Stimulated activated CD4-positive, alpha-beta T cell treated with anti-CD3 and anti-CD28 coated beads, Interleukin-2, amount 100 ng/mL, for 4 hours (primary cell): ENCODE results near the gene OPCML.

Source experiments
- DNase-seq: peaks from one replicate; pipeline ENCODE4 v3.0.0-alpha.2; 2020; ENCODE audit warnings: low read depth

Gene OPCML

DNA sequence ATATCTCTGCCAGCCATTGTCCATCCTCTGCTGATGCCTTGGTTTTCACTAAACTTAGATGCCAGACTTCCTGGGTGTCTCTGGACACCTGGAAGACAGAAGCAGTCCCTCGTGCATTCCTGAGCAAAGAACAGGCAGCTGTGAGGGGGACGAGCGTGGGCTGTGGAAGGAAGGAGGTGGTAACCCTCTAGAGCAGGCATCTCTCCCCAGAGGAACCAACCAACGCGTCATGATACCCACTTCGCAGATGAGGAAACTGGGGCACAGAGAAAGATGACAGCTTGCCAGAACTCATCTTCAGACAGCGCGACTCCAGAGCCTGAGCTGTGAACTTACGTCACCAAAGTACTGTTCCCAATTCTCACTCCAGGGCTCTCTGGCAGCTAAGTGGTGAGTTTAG is 123.4 kb downstream of the OPCML start:
- DNase-seq, result no peak

DNA sequence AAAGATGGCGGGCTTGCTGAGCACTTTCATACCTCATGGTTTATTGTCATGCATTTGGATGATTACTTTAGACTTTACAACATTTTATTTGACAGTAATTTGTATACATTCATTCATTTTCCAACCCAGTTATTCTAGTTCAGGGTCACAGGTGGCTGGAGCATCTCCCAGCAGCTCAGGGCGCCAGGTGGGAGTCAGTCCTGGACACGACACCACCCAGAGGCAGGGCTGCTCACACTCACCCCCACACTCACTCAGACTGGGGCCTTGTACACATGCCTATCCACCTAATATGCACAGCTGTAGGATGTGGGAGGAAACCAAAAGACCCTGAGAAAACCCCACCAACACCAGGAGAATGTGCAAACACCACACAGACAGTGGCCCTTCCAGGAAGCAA is 123.9 kb downstream of the OPCML start:
- no peak for DNase-seq

DNA sequence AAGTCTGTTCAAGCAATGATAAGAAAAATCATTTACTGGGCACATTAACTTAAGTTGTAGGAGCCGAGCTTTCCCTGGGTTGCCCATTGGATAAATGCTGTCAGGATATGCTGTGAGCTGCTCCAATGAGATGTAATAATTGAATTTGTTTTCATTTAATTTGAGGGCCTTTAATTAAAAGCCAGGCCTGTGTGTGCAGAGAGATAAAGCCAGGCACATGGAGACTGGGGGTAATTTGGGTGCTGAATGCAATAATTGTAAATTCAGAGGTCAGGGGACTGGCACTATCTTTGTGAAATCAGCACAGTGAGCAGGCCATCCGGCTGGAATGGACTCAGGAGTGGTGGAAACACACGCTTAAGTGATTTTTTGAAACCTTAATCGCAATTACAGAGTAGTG is 125.8 kb downstream of the OPCML start:
- DNase-seq, result no peak

DNA sequence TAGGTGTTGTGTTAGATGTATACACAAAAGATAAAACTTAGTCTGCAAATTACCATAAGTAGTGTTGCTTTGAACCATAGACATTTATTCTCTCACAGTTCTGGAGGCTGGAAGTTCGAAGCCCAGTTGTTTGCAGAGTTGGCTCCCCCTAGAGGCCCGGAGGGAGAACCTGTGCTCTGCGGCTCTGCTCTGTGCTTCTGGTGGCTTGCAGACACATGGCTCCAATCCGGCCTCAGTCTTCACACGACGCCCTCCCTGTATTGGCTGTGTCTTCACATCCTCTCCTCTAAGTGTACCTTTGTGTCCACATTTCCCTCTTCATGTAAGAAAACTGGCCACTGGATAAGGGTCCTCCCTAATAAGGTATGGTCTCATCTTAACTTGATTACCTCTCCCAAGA is 128.4 kb downstream of the OPCML start:
- DNase-seq, result no peak

DNA sequence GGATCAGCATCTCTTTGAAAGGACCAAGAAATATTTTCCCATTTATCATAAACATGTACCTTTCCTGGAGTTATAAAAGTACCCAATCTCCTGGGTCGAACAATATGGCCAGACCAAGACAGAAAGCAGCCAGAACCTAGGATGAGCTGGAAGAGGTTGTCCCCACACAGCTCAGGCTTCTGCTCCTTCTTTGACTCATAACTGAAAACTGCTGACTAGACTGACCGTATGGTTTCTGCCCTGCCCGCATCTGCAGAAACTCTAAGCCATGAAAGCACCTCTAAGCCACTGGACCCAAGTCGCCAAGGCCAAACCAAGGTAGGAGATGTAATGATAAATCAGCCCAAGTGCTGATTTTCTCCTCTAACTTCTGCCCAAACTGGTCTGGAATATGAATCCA is 129.8 kb downstream of the OPCML start:
- no peak for DNase-seq

DNA sequence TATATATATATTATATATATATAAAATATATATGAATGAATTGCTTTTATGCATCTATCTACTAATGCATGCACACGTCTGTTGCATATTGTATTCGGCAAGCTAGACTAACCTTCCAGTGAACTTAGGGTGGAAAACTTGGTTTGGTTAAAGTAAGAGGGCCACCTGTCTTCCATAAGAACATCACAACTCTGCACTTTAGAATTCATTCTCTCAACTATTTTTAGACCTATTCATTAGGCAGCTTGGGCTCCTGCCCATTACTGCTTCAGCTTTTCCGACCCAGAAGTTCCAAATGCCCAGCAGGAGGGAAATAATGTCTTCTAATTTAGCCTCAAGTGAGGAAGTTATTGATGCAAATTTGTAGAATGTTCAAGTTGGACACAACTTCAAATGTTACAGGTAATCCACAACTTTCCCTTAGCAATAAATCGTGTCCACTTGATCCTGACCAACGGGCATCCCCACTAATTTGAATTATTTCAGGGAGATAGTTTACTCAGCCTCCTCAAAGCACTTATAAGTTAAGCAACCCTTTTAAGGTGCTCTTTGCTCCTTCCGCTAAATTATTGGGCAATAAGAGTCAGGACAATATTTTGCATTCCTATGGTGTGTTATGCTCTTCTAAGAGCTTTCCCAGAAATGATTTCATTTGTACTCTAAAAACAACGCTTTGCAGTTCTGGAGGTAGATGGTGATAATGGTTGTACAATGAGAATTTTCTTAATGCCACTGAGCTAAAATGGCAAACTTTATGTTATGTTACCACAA is 132.3 kb downstream of the OPCML start:
- no peak for DNase-seq

DNA sequence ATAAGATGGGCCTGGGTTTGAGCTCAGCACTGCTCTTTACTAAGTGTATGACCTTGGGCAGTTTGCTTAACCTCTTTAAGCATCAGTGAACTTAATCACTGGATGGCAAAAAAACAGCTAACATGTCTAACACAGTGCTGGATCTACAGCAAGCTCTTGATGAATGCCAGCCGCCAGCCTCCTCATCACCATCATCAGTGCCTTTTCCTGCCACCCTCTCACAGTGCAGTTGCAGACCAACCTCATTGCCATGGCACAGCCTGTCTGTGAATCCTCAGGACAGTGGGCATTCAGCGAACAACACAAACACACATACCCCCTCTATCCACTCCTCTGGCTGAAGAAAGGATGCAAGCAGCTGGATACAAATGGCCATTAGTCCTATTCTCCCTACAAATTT is 133.0 kb downstream of the OPCML start:
- no peak for DNase-seq

DNA sequence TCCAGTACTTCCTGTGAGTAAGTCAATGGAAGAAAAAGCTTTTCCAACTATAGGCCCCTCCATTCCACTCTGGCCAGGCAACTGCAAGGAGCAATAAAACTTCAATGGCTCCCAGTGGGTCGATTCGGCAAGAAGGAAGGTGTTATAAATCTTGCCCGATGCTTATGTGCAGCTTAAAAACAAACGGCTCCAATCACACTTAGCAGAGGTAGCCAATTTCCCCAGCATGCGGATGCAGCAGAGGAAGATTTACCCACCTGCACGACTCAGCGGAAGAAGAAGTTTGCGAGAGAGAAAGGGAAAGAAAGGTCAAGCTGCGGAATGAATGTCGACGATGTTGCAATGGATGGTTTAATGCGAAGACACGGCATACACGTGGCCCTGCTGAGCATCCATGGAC is 141.5 kb downstream of the OPCML start:
- no peak for DNase-seq

DNA sequence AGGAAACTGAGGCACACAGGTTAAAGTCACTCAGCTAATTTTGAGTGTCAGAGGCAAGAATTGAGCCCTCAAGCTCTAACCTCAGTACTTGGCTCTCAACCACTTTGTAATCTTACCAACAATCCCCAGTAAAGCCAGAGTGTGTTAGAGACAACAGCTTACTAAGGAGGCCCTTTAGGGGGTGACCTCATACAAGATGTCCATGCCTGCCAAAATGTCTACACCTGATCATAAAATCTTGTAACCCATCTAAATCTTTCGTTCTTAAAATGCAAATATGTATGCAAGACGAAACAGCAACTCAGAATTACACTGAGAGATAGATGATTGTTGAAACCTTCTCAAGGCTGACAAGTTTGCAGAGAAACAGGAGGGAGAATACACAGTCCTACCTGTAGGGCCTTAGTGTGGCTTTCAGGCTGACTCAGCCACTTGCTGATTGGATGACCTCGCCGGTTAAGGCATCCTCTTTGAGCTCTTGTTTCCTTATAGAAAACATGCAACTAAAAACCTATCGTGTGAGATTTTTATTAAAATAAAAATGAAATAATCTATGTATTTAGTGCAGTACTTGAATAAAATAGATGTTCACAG is 143.2 kb downstream of the OPCML start:
- DNase-seq, result no peak

DNA sequence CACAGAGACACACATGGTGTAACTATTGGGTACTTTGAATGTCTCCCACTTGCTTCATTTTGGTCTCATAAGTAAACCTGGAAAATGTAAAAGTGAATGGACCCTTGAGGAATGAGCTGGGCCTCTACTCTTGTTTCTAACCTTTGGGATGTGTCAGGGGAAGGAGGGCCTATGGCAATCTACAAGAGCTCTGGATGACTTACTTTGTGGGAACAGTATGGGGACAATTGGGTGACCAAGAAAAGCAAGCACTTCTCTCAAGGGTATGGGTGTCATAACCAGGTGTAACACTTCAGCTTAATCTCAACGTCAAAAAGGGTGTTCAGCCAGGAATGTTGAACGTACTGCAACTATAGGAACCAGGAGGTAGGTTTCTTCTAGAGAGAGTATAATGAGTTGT is 144.0 kb downstream of the OPCML start:
- no peak for DNase-seq

DNA sequence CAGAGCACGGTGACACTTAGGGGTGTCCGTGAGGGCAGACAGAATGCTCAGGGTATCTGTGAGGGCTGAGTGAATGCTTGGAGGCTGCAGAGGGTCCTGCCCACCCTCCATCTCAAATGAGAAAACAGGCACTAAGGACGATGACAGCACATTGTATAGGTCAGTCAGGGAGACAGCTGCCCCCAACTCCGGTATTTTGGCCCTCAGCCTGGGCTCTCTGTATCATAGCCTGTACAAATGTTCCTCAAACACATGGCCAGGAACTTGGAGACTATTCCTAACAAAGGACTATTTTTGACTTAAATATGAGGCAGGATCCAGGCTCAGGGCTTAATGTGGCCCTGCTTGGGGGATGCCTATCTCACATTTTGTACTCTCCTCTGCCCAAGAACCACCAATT is 145.4 kb downstream of the OPCML start:
- no peak for DNase-seq

DNA sequence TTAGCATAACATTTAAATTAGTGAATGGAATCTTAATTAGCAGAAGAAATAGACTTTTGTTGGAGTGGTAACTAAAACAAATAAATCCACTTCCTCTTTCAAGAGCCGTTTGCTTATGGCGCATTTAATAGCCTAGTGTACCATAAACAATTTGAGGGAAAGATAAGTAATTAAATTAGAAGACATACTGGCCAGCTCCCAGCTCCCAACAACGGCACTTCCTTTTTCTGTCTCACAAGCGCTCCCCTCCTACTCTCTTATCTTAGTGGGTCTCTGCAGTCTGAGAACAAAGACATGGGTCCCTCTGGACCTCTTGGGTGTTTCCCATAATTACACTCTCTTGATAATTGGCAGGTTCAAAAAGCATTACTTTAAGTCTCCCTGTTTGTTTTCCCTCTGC is 146.0 kb downstream of the OPCML start:
- DNase-seq, result no peak

DNA sequence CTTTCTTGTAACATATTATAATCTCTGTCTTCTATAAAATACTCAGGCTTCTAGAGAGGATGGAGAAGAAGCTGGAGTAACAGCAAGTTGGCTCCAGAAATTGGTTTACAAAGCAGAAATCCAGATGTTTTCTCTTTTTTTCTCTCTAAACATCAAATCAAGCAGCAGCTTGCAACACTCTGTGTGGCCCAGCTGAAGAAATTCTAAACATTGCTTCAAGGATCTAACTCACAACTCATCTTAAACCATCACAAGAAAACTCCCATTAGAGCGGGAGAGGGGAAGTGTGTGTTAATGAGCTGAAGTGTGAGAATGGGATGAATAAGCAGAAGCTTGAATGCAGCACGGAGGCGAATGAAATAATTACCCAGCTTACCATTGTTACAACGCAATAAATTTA is 146.5 kb downstream of the OPCML start:
- DNase-seq, result no peak

DNA sequence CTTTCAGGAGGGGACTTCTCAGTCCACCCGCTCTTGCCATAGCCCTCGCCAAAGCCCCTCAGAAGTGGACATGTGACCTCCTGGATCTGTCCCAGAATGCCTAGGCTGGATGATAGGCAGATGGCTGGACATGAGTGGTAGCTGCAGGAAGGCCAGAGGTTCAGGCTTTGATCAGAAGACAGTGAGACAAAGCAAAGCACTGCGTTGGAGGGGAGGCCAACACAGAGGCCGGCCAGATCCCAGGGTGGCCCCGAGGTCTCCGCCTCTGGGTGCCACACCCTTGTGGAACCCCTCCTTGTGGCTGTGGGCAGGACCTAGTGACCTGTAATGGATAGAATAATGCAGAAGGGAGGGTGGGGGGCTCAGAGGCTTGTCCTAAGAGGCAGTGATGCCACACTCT is 147.6 kb downstream of the OPCML start:
- no peak for DNase-seq

DNA sequence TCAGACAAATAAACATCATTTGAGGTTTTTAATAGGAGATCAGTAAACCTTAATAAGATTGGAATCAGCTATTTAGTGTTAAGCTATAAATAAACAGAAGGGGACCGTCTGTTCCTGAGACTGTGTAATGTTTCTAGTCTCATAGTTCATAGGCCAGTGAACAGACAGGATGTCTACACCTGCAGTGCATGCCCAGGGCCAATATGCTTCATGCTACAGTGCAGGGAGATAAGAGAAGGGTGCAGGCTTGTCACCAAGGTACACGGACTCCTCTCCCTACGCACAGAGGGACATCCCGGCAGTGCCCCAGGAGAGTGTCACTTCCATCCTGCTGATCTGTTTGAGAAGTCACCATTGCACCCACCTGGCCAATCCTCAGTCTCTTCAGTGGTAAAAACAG is 148.6 kb downstream of the OPCML start:
- DNase-seq, result no peak

DNA sequence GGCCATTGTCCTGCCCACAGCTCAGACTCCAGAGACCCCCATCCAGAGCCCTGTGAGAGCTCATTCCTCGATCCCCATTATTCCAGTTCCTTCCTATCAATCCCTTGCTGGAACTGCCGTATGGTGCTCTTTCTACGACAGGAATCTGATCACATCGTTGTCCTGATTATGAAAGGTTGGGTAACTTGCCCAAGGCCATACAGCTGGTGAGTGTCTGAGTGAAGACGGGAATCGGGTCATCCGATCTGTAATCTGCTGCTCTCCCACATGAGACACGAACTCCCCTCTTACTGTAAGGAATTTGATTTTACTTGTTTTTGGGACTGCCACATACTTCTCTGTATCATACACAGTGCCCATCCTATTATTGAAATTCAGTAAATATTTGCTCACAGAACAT is 149.1 kb downstream of the OPCML start:
- no peak for DNase-seq

DNA sequence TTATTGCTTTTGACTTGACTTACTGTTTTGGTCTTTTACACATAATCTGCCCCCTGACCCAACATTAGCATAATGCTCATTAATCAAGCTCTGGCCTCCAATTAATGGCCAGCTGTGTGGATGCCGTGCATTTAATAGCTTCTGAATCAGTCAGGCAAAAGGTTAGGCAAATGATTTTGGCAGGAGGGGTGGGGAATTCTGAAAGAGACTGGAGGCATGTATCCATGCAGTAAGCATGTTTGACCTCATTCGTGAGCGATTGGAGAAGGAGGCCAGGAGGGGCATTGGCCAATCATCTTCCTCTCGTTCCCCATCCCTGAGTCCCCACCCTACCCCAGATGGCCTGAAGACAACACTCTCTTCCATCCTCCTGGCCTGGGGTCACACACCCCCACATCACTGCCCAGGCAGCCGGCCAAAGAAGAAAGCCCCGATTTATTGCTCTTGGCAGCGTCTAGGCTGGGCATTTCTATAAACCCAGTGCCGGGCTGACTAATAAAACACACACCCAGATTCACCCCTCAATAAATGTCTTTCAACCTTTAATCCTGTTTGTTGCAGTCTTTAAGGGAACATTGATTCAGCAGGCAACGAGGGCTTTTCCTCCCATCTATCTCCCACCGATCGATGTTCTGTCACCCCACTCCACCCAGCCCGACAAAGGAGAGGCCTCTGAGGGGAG is 150.0 kb downstream of the OPCML start:
- DNase-seq, result no peak

DNA sequence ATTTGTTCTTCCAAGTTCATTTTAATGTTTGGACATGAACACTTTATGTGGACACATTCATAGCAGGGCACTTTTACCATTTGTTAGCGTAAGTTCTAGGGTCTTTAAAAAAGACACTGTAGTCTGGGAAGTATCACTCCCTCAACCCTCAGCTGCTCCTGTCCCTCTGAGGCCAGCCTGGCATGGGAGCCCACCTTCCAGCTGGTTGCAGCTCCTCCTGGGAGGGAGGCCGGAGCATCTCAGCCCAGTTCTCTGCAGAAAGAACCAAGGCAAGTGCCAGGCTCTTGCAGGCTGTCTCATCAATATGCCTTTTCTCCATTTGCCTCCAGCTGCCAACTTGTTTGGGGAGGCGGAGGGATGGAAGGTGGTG is 150.6 kb downstream of the OPCML start:
- no peak for DNase-seq

DNA sequence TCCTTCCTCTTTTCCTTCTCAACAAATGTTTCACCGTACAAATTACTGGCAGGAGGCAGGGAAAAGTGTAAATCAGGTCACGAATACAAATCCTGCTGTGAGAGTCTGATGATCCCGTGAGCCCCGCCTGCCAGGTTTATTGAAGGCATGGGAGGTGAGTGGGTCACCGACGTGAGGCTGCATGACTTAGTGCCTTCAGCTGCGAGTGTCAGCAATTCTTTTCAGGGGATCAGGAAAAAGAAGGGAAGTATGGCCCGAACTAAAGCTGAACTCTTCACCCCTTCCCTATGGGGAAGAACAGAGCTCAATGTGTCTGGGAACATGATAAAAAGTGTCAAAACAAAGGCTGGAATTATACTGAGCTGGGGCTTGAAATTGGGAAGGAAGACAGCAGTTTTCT is 166.2 kb downstream of the OPCML start:
- DNase-seq, result no peak

DNA sequence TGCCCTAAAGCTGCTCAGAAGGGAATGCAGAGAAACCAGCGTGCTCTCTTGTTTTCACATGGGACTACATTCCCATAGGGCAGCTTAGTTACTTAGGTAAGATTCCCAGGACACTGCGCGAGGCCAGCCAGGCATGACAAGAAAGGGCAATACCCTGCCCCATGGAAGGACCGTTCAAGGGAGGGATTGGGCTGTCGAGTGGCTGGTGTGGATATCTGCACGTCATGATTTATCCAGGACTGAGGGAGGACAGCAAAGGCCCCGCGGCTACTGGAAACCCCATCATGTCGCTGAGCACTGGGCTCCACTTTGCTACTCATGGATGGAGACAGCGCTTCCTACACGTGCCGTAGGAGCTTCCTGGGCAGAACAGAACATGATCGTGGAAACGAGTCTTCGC is 169.4 kb downstream of the OPCML start:
- no peak for DNase-seq

DNA sequence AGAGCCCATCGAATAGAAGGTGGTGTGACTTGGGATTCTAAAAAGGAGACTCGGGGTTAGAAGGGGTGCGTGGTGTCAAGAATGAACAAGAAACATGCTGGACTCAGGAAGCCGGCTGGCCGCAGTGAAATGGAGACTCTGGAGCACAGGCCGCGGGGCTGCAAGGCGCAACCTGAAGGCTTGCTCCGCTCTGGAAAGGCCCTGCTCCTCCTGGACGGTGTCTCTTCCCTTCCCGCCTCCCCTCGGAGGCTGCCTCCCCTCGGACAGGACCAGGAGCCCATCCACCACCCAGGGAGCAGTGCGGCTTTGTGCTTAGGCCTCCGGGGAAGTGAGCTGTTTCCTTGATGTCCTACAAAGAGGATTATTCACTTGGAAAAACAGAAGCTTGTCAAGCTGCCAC is 170.1 kb downstream of the OPCML start:
- DNase-seq, result no peak

DNA sequence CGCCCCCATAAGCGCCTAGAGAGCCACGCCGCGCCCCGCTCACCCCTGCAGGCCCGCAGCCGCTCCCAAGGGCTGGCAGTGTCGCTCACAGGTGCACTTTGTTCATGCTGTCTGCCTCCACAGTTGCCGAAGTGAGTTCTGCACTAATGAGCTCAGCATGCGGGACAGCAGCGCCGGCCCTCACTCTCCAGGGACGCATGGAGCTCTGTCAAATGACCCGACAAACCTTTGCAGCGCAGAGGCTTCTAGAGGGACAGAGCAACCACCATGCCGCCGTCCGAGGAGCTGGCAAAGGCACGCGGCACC is 170.7 kb downstream of the OPCML start:
- DNase-seq, result no peak

DNA sequence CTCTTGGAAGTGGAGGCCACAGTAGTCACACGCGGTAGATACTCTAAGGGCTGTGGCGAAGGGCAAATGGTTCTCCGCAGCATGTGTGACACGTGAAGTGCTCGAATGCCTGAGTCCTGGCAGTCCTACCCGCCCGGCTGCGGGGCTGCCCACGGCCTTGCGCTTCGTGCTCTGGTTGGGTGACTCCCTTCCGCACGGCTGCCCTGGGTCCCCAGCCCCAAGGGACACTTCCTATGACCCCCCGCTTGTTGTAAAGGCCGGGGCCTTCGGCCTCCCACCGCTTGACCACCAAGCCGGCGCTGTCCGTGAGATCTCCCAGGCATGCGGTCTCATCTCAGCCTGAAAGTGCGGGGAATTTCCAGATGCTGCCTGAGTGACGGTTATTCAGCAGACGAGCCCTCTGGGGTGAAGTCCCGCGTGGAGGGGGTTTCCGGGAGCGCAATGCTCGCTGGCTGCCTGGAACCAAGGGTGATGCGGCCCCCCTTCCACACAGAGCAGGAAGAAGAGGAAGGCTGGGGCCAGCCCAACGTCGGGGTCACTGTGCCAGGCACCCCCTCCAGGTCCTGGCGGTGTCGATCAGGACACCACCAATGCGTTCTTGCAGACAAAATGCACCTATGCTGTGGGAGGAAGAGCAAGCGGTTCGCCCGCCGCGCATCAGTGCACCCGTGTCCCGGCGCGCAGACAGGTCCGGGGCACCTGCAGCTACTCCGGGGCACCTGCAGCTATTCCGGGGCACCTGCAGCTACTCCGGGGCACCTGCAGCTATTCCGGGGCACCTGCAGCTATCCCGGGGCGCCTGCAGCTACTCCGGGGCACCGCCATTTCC is 171.2 kb downstream of the OPCML start:
- DNase-seq, result no peak
